ENCODE measurements around the gene TNIK. TPM values are rescaled to one million over a fixed set of nuclear protein-coding genes. Genes with fewer than 3 reads are reported as not detected.

TNIK gene
- total and polyA plus RNA-seq, 10 donors = 0.85 to 34.5 (median 14.1) TPM

- DNase-seq = no peak
- H3K9me3 ChIP-seq = peaks cover 0 to 13% (median 12%) of the 10 kb centered on the region in 8 donors
- peaks cover 0 to 10% (median 5%) of the 10 kb centered on the region in 6 donors for H3K4me1 ChIP-seq
- H3K36me3 ChIP-seq = no peaks in the 10 kb centered on the region
- intact Hi-C loops (cut with DNase I; ENCODE audit: low total_unique reads) = no loop called here
- H3K4me3 ChIP-seq = no peak overlapping the region
- no peaks in the 10 kb centered on the region for H3K27me3 ChIP-seq (replicated peaks in 1 of 7)
- no peak overlapping the region for H3K27ac ChIP-seq
- WGBS, 5 donors = 79 to 93% (median 84%) methylated on average over 3 of the region's 3 CpGs
- TF ChIP-seq POLR2AphosphoS5 (IDR thresholded peaks at IDR 0.05) = no peak
- TF ChIP-seq POLR2A (IDR thresholded peaks at IDR 0.05) = no peak
- TF ChIP-seq, protein P1, sequence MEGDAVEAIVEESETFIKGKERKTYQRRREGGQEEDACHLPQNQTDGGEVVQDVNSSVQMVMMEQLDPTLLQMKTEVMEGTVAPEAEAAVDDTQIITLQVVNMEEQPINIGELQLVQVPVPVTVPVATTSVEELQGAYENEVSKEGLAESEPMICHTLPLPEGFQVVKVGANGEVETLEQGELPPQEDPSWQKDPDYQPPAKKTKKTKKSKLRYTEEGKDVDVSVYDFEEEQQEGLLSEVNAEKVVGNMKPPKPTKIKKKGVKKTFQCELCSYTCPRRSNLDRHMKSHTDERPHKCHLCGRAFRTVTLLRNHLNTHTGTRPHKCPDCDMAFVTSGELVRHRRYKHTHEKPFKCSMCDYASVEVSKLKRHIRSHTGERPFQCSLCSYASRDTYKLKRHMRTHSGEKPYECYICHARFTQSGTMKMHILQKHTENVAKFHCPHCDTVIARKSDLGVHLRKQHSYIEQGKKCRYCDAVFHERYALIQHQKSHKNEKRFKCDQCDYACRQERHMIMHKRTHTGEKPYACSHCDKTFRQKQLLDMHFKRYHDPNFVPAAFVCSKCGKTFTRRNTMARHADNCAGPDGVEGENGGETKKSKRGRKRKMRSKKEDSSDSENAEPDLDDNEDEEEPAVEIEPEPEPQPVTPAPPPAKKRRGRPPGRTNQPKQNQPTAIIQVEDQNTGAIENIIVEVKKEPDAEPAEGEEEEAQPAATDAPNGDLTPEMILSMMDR (IDR thresholded peaks at IDR 0.05 in 8 of 11, conservative IDR thresholded peaks at IDR 0.05 in 3 of 11) = no peak
These were observed 64.2 kb downstream of the TNIK start for GRCh38 chr3:171396048-171396447.

DNA sequence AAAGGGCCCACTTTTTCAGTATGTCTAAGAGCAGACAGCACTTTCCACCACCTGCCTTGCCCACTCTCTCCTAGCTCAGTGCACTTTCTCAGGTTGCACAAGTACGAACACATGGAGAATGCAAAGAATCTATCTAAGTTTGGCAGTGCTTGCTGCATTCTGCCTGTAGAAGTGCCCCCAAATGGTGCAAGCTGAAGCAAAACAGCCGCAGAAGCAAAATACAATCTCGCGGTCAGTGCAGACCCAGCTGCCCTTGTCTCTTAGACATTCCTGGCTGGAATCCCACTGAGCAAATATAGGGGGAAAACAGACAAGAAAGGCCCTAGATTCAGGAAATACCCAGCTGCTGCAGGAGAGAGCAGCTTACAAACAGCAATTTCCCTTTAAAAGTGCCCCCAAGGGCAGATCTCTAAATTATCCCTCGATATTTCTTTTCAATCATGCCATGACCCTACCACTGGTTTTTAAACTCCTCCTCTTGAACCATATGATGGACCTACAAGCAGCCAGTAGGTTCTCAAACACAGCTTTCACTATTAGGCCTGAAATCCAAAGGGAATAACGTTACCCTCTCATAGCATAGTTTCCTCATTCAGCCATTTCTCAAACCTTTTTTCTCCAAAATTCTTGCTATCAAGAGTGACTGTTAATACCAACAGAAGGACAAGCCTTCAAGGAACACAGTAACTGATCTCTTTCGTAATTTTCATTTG, 67.0 kb downstream of the TNIK start:
- DNase-seq = no peak
- peak overlapping the region in 4 of 8 donors; percentile 11 to 32 (median 16) for H3K27ac ChIP-seq
- TF ChIP-seq POLR2AphosphoS5 (IDR thresholded peaks at IDR 0.05) = no peak
- TF ChIP-seq POLR2A (IDR thresholded peaks at IDR 0.05) = no peak
- TF ChIP-seq, protein P1 (IDR thresholded peaks at IDR 0.05 in 8 of 11, conservative IDR thresholded peaks at IDR 0.05 in 3 of 11) = no peak
- WGBS, 5 donors = 36 to 69% (median 50%) methylated on average over 7 of the region's 7 CpGs
- peaks cover 0 to 10% (median 5%) of the 10 kb centered on the region in 6 donors for H3K4me1 ChIP-seq
- no peak overlapping the region for H3K4me3 ChIP-seq
- peaks cover 0 to 18% (median 15%) of the 10 kb centered on the region in 8 donors for H3K9me3 ChIP-seq
- no peaks in the 10 kb centered on the region for H3K36me3 ChIP-seq
- intact Hi-C loops (cut with DNase I; ENCODE audit: low total_unique reads) = no loop called here
- H3K27me3 ChIP-seq (replicated peaks in 1 of 7) = no peaks in the 10 kb centered on the region

GRCh38 chr3:171391432-171391831, 68.8 kb downstream of the TNIK start:
- Histone ChIP-seq H3K36me3 (no peaks in the 10 kb centered on the region), H3K4me1 (peaks cover 0 to 10% (median 5%) of the 10 kb centered on the region in 6 donors), H3K9me3 (peaks cover 0 to 18% (median 15%) of the 10 kb centered on the region in 8 donors), H3K27me3 (replicated peaks in 1 of 7) (no peaks in the 10 kb centered on the region), H3K4me3 (no peak overlapping the region), H3K27ac (no peak overlapping the region)
- intact Hi-C loops (cut with DNase I; ENCODE audit: low total_unique reads) = no loop called here
- no peak for TF ChIP-seq POLR2AphosphoS5 (IDR thresholded peaks at IDR 0.05)
- TF ChIP-seq, protein P1 (IDR thresholded peaks at IDR 0.05 in 8 of 11, conservative IDR thresholded peaks at IDR 0.05 in 3 of 11) = no peak
- no peak for TF ChIP-seq POLR2A (IDR thresholded peaks at IDR 0.05)
- DNase-seq = no peak

DNA sequence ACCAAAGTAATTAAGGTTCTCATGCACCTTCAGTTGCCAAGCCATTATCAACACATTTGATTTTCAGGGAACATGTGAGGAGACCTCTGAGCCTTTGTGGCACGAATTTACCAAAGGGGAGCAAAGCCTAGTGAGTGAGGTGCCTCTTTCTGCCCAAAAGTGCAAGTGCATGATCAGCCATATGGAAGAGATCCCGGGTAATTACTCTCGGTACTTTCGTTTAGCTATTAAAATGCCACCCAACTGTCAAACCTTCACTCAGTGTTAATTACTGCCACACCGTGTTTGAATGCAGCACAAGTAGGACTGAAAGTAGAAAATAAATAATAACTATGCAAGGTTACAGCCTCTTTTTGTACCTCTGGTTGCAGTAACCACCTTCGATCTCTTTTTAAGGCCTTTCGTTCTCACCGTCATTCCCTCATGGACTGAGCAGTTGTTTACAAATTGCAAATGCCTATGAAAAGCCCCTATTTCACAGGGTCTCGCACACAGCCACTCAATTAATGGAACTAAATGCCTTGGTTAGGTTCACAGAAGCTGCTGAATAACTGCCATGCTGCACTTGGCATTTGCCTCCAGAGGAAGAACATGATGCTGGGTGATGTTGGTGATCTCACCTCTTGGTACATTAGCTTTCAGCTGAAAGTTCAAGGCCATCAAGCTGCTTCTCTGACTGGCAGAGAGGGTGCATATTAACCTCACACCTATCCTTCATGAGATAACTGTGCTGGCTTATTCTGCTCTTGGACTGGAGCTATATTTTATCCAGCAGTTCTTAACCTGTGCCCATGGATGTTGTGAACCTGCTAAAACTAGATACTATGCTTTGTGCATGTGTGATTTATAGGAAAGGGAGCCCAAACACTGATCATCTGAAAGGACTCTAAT, 69.9 kb downstream of the TNIK start:
- Histone ChIP-seq H3K4me3 (no peak overlapping the region), H3K9me3 (peaks cover 0 to 18% (median 15%) of the 10 kb centered on the region in 8 donors), H3K27me3 (replicated peaks in 1 of 7) (no peaks in the 10 kb centered on the region), H3K36me3 (no peaks in the 10 kb centered on the region), H3K27ac (no peak overlapping the region), H3K4me1 (peaks cover 0 to 10% (median 5%) of the 10 kb centered on the region in 6 donors)
- 90 to 96% (median 94%) methylated on average over 9 of the region's 9 CpGs for WGBS, 5 donors
- TF ChIP-seq POLR2A (IDR thresholded peaks at IDR 0.05) (no peak), POLR2AphosphoS5 (IDR thresholded peaks at IDR 0.05) (no peak)
- TF ChIP-seq, protein P1 (IDR thresholded peaks at IDR 0.05 in 8 of 11, conservative IDR thresholded peaks at IDR 0.05 in 3 of 11) = no peak
- intact Hi-C loops (cut with DNase I; ENCODE audit: low total_unique reads) = no loop called here
- no peak for DNase-seq
